Neural progenitor cell (in vitro differentiated cells): ENCODE data around the gene BRD4. TPM values are rescaled to one million over a fixed set of nuclear protein-coding genes. Genes with fewer than 3 reads are reported as not detected.

ENCODE experiments used
- DNase-seq: peaks from one replicate; pipeline ENCODE4 v3.0.0-alpha.2; 2016; ENCODE audit warnings: low spot score
- H2AFZ ChIP-seq: fragments of 200-600 bp; sonication (generic); replicated peaks from 2 replicates; pipeline ENCODE4 v1.6.1; 2016; ENCODE audit warnings: antibody characterized with exemption
- H3F3A ChIP-seq: fragments of 200-600 bp; sonication (generic); 2 replicates; pipeline ENCODE4 v1.6.1; 2016; ENCODE audit warnings: antibody characterized with exemption, low read depth
- H3K27ac ChIP-seq: fragments of 200-600 bp; sonication (generic); 2 replicates; pipeline ENCODE4 v1.5.1; 2016; ENCODE audit warnings: mild to moderate bottlenecking
- H3K27me3 ChIP-seq: fragments of 200-600 bp; sonication (generic); 2 replicates; pipeline ENCODE4 v1.6.1; 2016; ENCODE audit warnings: mild to moderate bottlenecking, moderate library complexity
- H3K36me3 ChIP-seq: fragments of 200-600 bp; sonication (generic); 2 replicates; pipeline ENCODE4 v1.5.1; 2016
- H3K4me1 ChIP-seq: fragments of 200-600 bp; sonication (generic); 2 replicates; pipeline ENCODE4 v1.6.1; 2016; ENCODE audit warnings: mixed run types
- H3K4me2 ChIP-seq: fragments of 200-600 bp; sonication (generic); 2 replicates; pipeline ENCODE4 v1.6.1; 2016
- H3K4me3 ChIP-seq: fragments of 200-600 bp; sonication (generic); 2 replicates; pipeline ENCODE4 v1.5.1; 2016
- H3K79me2 ChIP-seq: fragments of 200-600 bp; sonication (generic); 2 replicates; pipeline ENCODE4 v1.6.1; 2016; ENCODE audit warnings: low read depth
- H3K9ac ChIP-seq: fragments of 200-600 bp; sonication (generic); 2 replicates; pipeline ENCODE4 v1.6.1; 2016
- H3K9me3 ChIP-seq: fragments of 200-600 bp; sonication (generic); 2 replicates; pipeline ENCODE4 v1.5.1; 2016; ENCODE audit warnings: low read depth
- H4K20me1 ChIP-seq: fragments of 200-600 bp; sonication (generic); 2 replicates; pipeline ENCODE4 v1.6.1; 2016; ENCODE audit warnings: low read depth
- H3K27ac Mint-ChIP-seq: 3 replicates; pipeline ENCODE4 v1.8.0; 2021; ENCODE audit warnings: mixed read lengths
- H3K27me3 Mint-ChIP-seq: 2 replicates; pipeline ENCODE4 v1.8.0; 2022; ENCODE audit warnings: low read depth, mild to moderate bottlenecking, inconsistent platforms, moderate library complexity, mixed read lengths; ENCODE audit not compliant: insufficient read depth
- H3K36me3 Mint-ChIP-seq: 3 replicates; pipeline ENCODE4 v1.8.0; 2021; ENCODE audit warnings: mixed read lengths
- H3K4me1 Mint-ChIP-seq: 3 replicates; pipeline ENCODE4 v1.8.0; 2021; ENCODE audit warnings: mixed read lengths
- H3K4me3 Mint-ChIP-seq: 3 replicates; pipeline ENCODE4 v1.8.0; 2021; ENCODE audit warnings: mild to moderate bottlenecking, moderate library complexity, mixed read lengths
- H3K9me3 Mint-ChIP-seq: 3 replicates; pipeline ENCODE4 v1.8.0; 2020; ENCODE audit warnings: mixed read lengths
- CTCF ChIP-seq: fragments of 200-600 bp; sonication (generic); IDR thresholded peaks from 2 replicates; pipeline ENCODE4 v1.5.1; 2017; ENCODE audit warnings: antibody characterized with exemption, mild to moderate bottlenecking
- EZH2 ChIP-seq: fragments of 200-600 bp; sonication (generic); IDR thresholded peaks from 2 replicates; pipeline ENCODE4 v1.6.1; 2017; ENCODE audit warnings: antibody characterized with exemption, mild to moderate bottlenecking, moderate library complexity
- EZH2phosphoT487 ChIP-seq: fragments of 200-600 bp; sonication (generic); IDR thresholded peaks from 2 replicates; pipeline ENCODE4 v1.6.1; 2017; ENCODE audit warnings: antibody characterized with exemption
- total RNA-seq: library from RNA; depleted of rRNA; stranded (reverse); fragments of >200 nt; gene quantifications from 2 replicates; pipeline ENCODE4 v1.2.3, GENCODE V29; 2015; ENCODE audit warnings: low replicate concordance

BRD4 gene
- total RNA-seq, 1 donor from 2014 or later, result 14.5 TPM

- H3K79me2 ChIP-seq, result peaks cover 81% of the 10 kb centered on the region
- H3K36me3 ChIP-seq, result peaks cover 5% of the 10 kb centered on the region
- peaks cover 12% of the 10 kb centered on the region for H3K36me3 Mint-ChIP-seq
- H2AFZ ChIP-seq, result no peak overlapping the region
- peaks cover 20% of the 10 kb centered on the region for H3K4me1 Mint-ChIP-seq
- peak overlapping the region; percentile 38 for H3K4me3 Mint-ChIP-seq
- peaks cover 2% of the 10 kb centered on the region for H3K27me3 Mint-ChIP-seq
- no peak overlapping the region for H3K9ac ChIP-seq
- peaks cover 12% of the 10 kb centered on the region for H3F3A ChIP-seq
- no peaks in the 10 kb centered on the region for H3K4me1 ChIP-seq
- no peak overlapping the region for H3K4me2 ChIP-seq
- no peaks in the 10 kb centered on the region for H3K27me3 ChIP-seq
- H3K9me3 ChIP-seq, result no peaks in the 10 kb centered on the region
- TF ChIP-seq CTCF (no peak), EZH2phosphoT487 (no peak), EZH2 (no peak)
- H3K9me3 Mint-ChIP-seq, result no peaks in the 10 kb centered on the region
- H4K20me1 ChIP-seq, result peaks cover 67% of the 10 kb centered on the region
- no peak for DNase-seq
- H3K27ac Mint-ChIP-seq, result no peak overlapping the region
- no peak overlapping the region for H3K27ac ChIP-seq
- H3K4me3 ChIP-seq, result no peak overlapping the region
Observed at GRCh38 chr19:15374796-15375440, 42.6 kb upstream of the BRD4 start.

GRCh38 chr19:15374105-15374651 is 41.8 kb upstream of the BRD4 start:
- H3K27ac Mint-ChIP-seq, result no peak overlapping the region
- no peaks in the 10 kb centered on the region for H3K9me3 Mint-ChIP-seq
- no peak overlapping the region for H3K4me3 Mint-ChIP-seq
- H3K4me2 ChIP-seq, result no peak overlapping the region
- H3K27ac ChIP-seq, result no peak overlapping the region
- H3K27me3 ChIP-seq, result no peaks in the 10 kb centered on the region
- H3K9me3 ChIP-seq, result no peaks in the 10 kb centered on the region
- peaks cover 67% of the 10 kb centered on the region for H4K20me1 ChIP-seq
- no peak overlapping the region for H3K9ac ChIP-seq
- H3K27me3 Mint-ChIP-seq, result no peaks in the 10 kb centered on the region
- H2AFZ ChIP-seq, result no peak overlapping the region
- H3K36me3 Mint-ChIP-seq, result peaks cover 12% of the 10 kb centered on the region
- H3K4me1 ChIP-seq, result no peaks in the 10 kb centered on the region
- H3K4me3 ChIP-seq, result no peak overlapping the region
- no peak for DNase-seq
- peaks cover 20% of the 10 kb centered on the region for H3K4me1 Mint-ChIP-seq
- H3K79me2 ChIP-seq, result peaks cover 81% of the 10 kb centered on the region
- TF ChIP-seq EZH2phosphoT487, result no peak
- no peak for TF ChIP-seq CTCF
- TF ChIP-seq EZH2, result no peak
- peaks cover 5% of the 10 kb centered on the region for H3K36me3 ChIP-seq
- H3F3A ChIP-seq, result peaks cover 8% of the 10 kb centered on the region

GRCh38 chr19:15373644-15374043 is 41.3 kb upstream of the BRD4 start:
- peaks cover 20% of the 10 kb centered on the region for H3K4me1 Mint-ChIP-seq
- H3K36me3 Mint-ChIP-seq, result peaks cover 14% of the 10 kb centered on the region
- Histone ChIP-seq H3K27me3 (no peaks in the 10 kb centered on the region), H3K4me1 (no peaks in the 10 kb centered on the region), H4K20me1 (peaks cover 65% of the 10 kb centered on the region), H3K36me3 (peaks cover 5% of the 10 kb centered on the region), H2AFZ (no peak overlapping the region), H3K79me2 (peaks cover 76% of the 10 kb centered on the region), H3K4me3 (no peak overlapping the region), H3F3A (peaks cover 3% of the 10 kb centered on the region), H3K9ac (no peak overlapping the region), H3K27ac (no peak overlapping the region), H3K4me2 (no peak overlapping the region), H3K9me3 (no peaks in the 10 kb centered on the region)
- H3K27me3 Mint-ChIP-seq, result no peaks in the 10 kb centered on the region
- H3K4me3 Mint-ChIP-seq, result no peak overlapping the region
- H3K27ac Mint-ChIP-seq, result no peak overlapping the region
- no peak for TF ChIP-seq EZH2phosphoT487
- TF ChIP-seq EZH2, result no peak
- no peak for TF ChIP-seq CTCF
- no peaks in the 10 kb centered on the region for H3K9me3 Mint-ChIP-seq
- DNase-seq, result no peak
